ENCODE measurements around the gene RADIL.

RADIL gene

DNA sequence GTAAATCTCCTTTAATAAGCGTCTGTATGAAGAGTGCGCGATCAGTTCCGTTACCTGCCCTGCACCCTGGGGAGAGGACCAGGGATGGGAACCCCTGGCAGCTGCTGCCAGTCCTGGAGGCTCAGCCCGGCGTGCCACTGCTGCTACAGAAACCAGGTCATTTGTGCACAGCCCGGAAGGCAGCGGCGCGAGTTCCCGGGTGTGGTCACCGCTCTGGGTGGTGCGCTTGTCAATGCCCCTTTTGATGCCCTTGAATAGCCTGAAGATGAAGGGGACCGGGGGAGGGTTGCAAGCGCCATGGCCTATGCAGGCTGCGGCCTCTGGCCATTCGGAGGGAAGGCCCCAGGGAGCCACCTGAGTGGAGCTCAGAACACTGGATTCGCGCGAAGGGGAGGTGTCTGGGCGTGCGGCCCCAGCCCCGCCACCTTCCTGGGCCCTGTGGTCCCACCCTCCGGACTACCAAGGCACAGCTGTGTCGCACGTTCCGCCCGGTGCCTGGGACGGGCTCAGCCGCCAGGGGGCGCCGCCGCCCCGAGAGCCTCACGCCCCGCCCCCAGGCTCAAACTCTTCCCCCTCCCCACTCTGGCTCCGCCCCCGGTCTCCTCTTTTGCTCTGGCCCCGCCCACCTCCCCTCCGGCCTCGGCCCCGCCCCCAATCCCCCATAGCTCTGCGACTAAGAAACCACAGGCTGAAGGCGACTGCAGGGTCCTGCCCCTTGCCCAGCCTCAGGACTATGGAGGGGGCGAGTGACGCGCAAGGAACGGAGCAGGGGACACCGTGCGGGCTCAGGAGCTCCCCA lies 91.6 kb downstream of the RADIL start:
- TF ChIP-seq EZH2phosphoT487 (IDR thresholded peaks at IDR 0.05; ENCODE audit: borderline replicate concordance): no peak
- TF ChIP-seq, protein P1, sequence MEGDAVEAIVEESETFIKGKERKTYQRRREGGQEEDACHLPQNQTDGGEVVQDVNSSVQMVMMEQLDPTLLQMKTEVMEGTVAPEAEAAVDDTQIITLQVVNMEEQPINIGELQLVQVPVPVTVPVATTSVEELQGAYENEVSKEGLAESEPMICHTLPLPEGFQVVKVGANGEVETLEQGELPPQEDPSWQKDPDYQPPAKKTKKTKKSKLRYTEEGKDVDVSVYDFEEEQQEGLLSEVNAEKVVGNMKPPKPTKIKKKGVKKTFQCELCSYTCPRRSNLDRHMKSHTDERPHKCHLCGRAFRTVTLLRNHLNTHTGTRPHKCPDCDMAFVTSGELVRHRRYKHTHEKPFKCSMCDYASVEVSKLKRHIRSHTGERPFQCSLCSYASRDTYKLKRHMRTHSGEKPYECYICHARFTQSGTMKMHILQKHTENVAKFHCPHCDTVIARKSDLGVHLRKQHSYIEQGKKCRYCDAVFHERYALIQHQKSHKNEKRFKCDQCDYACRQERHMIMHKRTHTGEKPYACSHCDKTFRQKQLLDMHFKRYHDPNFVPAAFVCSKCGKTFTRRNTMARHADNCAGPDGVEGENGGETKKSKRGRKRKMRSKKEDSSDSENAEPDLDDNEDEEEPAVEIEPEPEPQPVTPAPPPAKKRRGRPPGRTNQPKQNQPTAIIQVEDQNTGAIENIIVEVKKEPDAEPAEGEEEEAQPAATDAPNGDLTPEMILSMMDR (conservative IDR thresholded peaks at IDR 0.05; ENCODE audit: low read length): peak; percentile 39
- no peaks in the 10 kb centered on the region for H3K27me3 ChIP-seq (ENCODE audit: insufficient read depth, low read length, poor library complexity, severe bottlenecking)
- H2AFZ ChIP-seq (ENCODE audit: low read length): no peak overlapping the region
- no peak overlapping the region for H3K4me3 ChIP-seq (ENCODE audit: low read length, poor library complexity, severe bottlenecking)
- no peak overlapping the region for H3K9ac ChIP-seq (ENCODE audit: low read depth, low read length, poor library complexity, severe bottlenecking)
- no peaks in the 10 kb centered on the region for H3K4me1 ChIP-seq (ENCODE audit: insufficient read depth, low read length, poor library complexity, severe bottlenecking)
- H4K20me1 ChIP-seq (ENCODE audit: insufficient read depth, low read length, poor library complexity, severe bottlenecking): no peaks in the 10 kb centered on the region
- no peaks in the 10 kb centered on the region for H3K79me2 ChIP-seq (ENCODE audit: insufficient read depth, low read length)
- H3K9me2 ChIP-seq (replicated peaks; ENCODE audit: low read depth, low read length): no peaks in the 10 kb centered on the region
- H3F3A ChIP-seq (ENCODE audit: low read depth): no peaks in the 10 kb centered on the region
- H3K9me3 ChIP-seq (ENCODE audit: insufficient read depth, low read depth, low read length): no peaks in the 10 kb centered on the region
- H3K36me3 ChIP-seq (ENCODE audit: insufficient read depth, low read length): peaks cover 19% of the 10 kb centered on the region; the same call in 1 of the 2 replicates
- H3K4me2 ChIP-seq (ENCODE audit: low read depth, low read length, poor library complexity, severe bottlenecking): no peak overlapping the region

GRCh38 chr7:4791101-4791737 lies 92.3 kb downstream of the RADIL start:
- Histone ChIP-seq H3K79me2 (ENCODE audit: insufficient read depth, low read length) (no peaks in the 10 kb centered on the region), H3K27me3 (ENCODE audit: insufficient read depth, low read length, poor library complexity, severe bottlenecking) (no peaks in the 10 kb centered on the region)

DNA sequence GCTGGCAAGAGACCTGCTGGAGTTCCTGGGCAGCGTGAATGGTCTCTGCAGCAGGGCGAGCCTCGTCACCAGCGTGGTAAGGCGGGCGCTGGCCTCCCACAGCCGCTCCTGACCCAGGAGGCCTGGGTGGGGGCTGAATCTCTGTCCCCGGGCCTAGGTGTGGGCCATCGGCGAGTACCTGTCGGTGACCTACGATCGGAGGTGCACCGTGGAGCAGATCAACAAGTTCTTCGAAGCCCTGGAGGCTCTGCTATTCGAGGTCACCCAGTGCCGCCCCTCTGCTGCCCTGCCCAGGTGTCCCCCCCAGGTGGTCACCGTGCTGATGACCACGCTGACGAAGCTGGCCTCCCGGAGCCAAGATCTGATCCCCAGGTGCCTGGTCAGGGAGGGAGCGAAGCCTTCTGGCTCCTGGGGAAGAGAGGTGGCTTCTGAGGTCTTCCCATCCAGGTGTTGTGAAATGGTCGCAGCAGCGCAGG lies 93.0 kb downstream of the RADIL start:
- Histone ChIP-seq H2AFZ (ENCODE audit: low read length) (no peak overlapping the region), H3K36me3 (ENCODE audit: insufficient read depth, low read length) (peaks cover 28% of the 10 kb centered on the region; the same call in 1 of the 2 replicates)
- TF ChIP-seq EZH2phosphoT487 (IDR thresholded peaks at IDR 0.05; ENCODE audit: borderline replicate concordance): no peak
- TF ChIP-seq, protein P1 (conservative IDR thresholded peaks at IDR 0.05; ENCODE audit: low read length): no peak

More at GRCh38 chr7:4791101-4791737, 92.3 kb downstream of the RADIL start:
- H3K36me3 ChIP-seq (ENCODE audit: insufficient read depth, low read length): peaks cover 24% of the 10 kb centered on the region; the same call in 1 of the 2 replicates
- no peak overlapping the region for H3K4me3 ChIP-seq (ENCODE audit: low read length, poor library complexity, severe bottlenecking)
- TF ChIP-seq, protein P1 (conservative IDR thresholded peaks at IDR 0.05; ENCODE audit: low read length): no peak
- no peak for TF ChIP-seq EZH2phosphoT487 (IDR thresholded peaks at IDR 0.05; ENCODE audit: borderline replicate concordance)
- H2AFZ ChIP-seq (ENCODE audit: low read length): no peak overlapping the region
- no peak overlapping the region for H3K4me2 ChIP-seq (ENCODE audit: low read depth, low read length, poor library complexity, severe bottlenecking)
- no peaks in the 10 kb centered on the region for H3F3A ChIP-seq (ENCODE audit: low read depth)
- H3K9ac ChIP-seq (ENCODE audit: low read depth, low read length, poor library complexity, severe bottlenecking): no peak overlapping the region
- H3K9me3 ChIP-seq (ENCODE audit: insufficient read depth, low read depth, low read length): no peaks in the 10 kb centered on the region
- no peaks in the 10 kb centered on the region for H3K9me2 ChIP-seq (replicated peaks; ENCODE audit: low read depth, low read length)
- no peaks in the 10 kb centered on the region for H3K4me1 ChIP-seq (ENCODE audit: insufficient read depth, low read length, poor library complexity, severe bottlenecking)
- no peaks in the 10 kb centered on the region for H4K20me1 ChIP-seq (ENCODE audit: insufficient read depth, low read length, poor library complexity, severe bottlenecking)

More for the DNA sequence above, 93.0 kb downstream of the RADIL start:
- no peak overlapping the region for H3K9ac ChIP-seq (ENCODE audit: low read depth, low read length, poor library complexity, severe bottlenecking)
- no peaks in the 10 kb centered on the region for H3F3A ChIP-seq (ENCODE audit: low read depth)
- H3K4me1 ChIP-seq (ENCODE audit: insufficient read depth, low read length, poor library complexity, severe bottlenecking): no peaks in the 10 kb centered on the region
- H3K9me3 ChIP-seq (ENCODE audit: insufficient read depth, low read depth, low read length): no peaks in the 10 kb centered on the region
- H3K79me2 ChIP-seq (ENCODE audit: insufficient read depth, low read length): no peaks in the 10 kb centered on the region
- H4K20me1 ChIP-seq (ENCODE audit: insufficient read depth, low read length, poor library complexity, severe bottlenecking): no peaks in the 10 kb centered on the region
- no peak overlapping the region for H3K4me3 ChIP-seq (ENCODE audit: low read length, poor library complexity, severe bottlenecking)
- no peak overlapping the region for H3K4me2 ChIP-seq (ENCODE audit: low read depth, low read length, poor library complexity, severe bottlenecking)
- no peaks in the 10 kb centered on the region for H3K27me3 ChIP-seq (ENCODE audit: insufficient read depth, low read length, poor library complexity, severe bottlenecking)
- no peaks in the 10 kb centered on the region for H3K9me2 ChIP-seq (replicated peaks; ENCODE audit: low read depth, low read length)
